GM19397 (cell line): Measurements from ENCODE around the gene HSPB7.
"Not testable (repeated sequence)": the region's sequence is repeated elsewhere in the genome, so short reads cannot be mapped to it uniquely, and the experiment has no call there.

Experiments used
- ATAC-seq: cut with Tn5 transposase; IDR thresholded peaks from one replicate; pipeline ENCODE4 v1.9.1; 2021; ENCODE audit warnings: mild to moderate bottlenecking, moderate library complexity; ENCODE audit not compliant: unreplicated experiment

HSPB7 gene

GRCh38 chr1:16009030-16009460 is 8.8 kb downstream of the HSPB7 start:
- ATAC-seq, result no peak

GRCh38 chr1:16007671-16008341 is 10.0 kb downstream of the HSPB7 start:
- ATAC-seq, result no peak

GRCh38 chr1:16006552-16007485 is 11.0 kb downstream of the HSPB7 start:
- ATAC-seq, result no peak

GRCh38 chr1:16006010-16006409 is 11.8 kb downstream of the HSPB7 start:
- no peak for ATAC-seq

- ATAC-seq, result no peak
Measured at GRCh38 chr1:16005597-16005996, 12.2 kb downstream of the HSPB7 start.

GRCh38 chr1:16001274-16001673 is 16.6 kb downstream of the HSPB7 start:
- ATAC-seq, result not testable (repeated sequence)

GRCh38 chr1:15998929-15999328 is 18.9 kb downstream of the HSPB7 start:
- ATAC-seq, result no peak

- ATAC-seq, result no peak
Measured at GRCh38 chr1:15997637-15998280, 20.1 kb downstream of the HSPB7 start.

- no peak for ATAC-seq
Measured at GRCh38 chr1:15997076-15997585, 20.7 kb downstream of the HSPB7 start.

GRCh38 chr1:15994590-15995351 is 23.1 kb downstream of the HSPB7 start:
- no peak for ATAC-seq

- ATAC-seq, result no peak
Measured at GRCh38 chr1:15994081-15994480, 23.8 kb downstream of the HSPB7 start.

GRCh38 chr1:15993666-15994065 is 24.2 kb downstream of the HSPB7 start:
- ATAC-seq, result no peak

GRCh38 chr1:15992582-15993500 is 25.0 kb downstream of the HSPB7 start:
- ATAC-seq, result no peak

- ATAC-seq, result no peak
Measured at GRCh38 chr1:15992187-15992553, 25.7 kb downstream of the HSPB7 start.

GRCh38 chr1:15991427-15992186 is 26.2 kb downstream of the HSPB7 start:
- no peak for ATAC-seq

- ATAC-seq, result no peak
Measured at GRCh38 chr1:15989776-15990175, 28.1 kb downstream of the HSPB7 start.

GRCh38 chr1:15988856-15989736 is 28.7 kb downstream of the HSPB7 start:
- no peak for ATAC-seq
